HG03135 (cell line): ENCODE data around the gene NR5A1.

ENCODE experiments used
- ATAC-seq: cut with Tn5 transposase; IDR thresholded peaks from one replicate; pipeline ENCODE4 v1.9.1; 2021; ENCODE audit warnings: mild to moderate bottlenecking, moderate library complexity; ENCODE audit not compliant: unreplicated experiment

The NR5A1 gene

GRCh38 chr9:124485201-124485600 lies 22.0 kb downstream of the NR5A1 start:
- ATAC-seq, result no peak

DNA sequence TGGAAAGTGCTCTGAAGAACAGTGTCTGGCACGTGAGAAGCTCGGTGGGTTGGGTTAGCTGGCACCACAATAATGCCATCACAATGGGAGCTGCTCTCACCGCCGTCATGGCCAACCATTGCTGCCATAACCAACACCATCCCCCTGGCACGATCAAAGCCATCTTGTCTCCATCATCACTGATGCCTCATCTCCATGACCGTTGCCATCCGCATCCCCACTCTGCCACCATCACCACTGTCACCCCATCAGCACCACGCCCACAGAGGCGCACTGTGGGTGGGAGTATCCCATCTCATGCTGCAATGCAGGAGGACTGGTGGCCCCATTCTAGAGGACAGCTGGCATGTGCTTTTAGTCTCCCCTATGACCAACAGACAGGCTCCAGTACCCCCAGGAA lies 23.7 kb downstream of the NR5A1 start:
- ATAC-seq, result no peak

GRCh38 chr9:124482431-124483031 lies 24.7 kb downstream of the NR5A1 start:
- no peak for ATAC-seq

GRCh38 chr9:124481115-124481514 lies 26.1 kb downstream of the NR5A1 start:
- no peak for ATAC-seq

GRCh38 chr9:124480621-124480981 lies 26.6 kb downstream of the NR5A1 start:
- no peak for ATAC-seq

DNA sequence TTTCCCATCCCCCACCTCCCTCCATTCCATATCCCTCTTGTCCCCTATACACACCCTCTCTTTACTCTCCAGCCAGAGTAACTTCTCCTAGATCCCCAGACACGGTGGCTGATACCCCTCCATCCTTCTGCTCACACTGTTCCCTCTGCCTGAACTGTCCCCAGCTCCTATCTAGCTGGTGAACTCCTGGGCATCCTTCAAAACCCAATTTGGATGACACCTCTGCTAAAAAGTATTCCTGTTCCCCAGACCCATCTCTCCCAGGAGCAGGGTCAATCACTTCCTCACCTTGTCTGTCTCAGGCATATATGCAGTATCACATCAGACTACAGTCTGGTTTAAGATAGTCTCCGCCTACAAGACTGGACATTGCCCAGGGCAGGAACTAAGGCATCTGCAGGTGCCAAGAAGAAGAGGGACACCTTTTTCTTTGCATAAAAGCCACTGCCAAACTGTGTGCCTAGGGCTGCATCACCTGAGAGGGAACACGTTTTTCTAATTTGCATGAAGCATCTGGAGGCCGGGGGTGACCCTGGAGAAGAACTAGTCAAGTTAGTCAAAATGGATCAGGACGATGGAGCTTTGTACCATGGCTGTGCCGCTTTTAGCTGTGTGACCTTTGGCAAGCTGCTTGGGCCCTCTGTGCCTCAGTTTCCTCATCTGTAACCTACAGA lies 27.1 kb downstream of the NR5A1 start:
- no peak for ATAC-seq

GRCh38 chr9:124479371-124479770 lies 27.8 kb downstream of the NR5A1 start:
- ATAC-seq, result no peak

GRCh38 chr9:124478354-124478753 lies 28.8 kb downstream of the NR5A1 start:
- no peak for ATAC-seq

DNA sequence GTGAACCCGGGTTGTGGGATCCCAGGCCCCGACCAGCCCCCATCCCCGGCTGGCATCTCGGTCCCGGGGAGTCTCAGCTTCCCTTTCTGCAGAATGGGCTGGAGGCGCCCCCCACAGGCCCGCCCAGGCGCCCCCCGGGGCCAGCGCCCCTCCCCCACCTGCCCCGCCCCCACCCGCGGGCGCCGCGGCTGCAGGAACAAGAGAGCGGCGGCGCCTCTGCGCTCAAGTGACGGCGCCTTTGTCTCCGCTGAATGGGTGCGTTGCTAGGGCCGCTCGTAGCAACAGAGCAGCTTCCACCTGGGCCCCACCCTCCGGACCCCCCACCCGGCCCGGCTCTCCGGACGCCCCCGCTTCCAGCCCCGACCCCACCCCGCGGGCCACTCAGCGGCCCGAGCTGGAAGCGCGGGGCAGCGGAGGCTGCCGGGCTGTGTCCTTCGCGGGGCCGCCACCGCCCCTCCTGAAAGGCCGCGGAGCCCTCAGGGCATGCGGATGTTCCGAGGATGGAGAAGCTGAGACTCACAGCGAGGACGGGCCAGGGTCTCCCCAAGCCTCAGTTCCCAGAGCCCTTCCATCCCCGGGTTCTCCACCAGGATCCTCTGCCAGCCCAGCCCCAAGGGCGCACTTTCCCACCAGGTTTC lies 29.4 kb downstream of the NR5A1 start:
- ATAC-seq, result no peak

DNA sequence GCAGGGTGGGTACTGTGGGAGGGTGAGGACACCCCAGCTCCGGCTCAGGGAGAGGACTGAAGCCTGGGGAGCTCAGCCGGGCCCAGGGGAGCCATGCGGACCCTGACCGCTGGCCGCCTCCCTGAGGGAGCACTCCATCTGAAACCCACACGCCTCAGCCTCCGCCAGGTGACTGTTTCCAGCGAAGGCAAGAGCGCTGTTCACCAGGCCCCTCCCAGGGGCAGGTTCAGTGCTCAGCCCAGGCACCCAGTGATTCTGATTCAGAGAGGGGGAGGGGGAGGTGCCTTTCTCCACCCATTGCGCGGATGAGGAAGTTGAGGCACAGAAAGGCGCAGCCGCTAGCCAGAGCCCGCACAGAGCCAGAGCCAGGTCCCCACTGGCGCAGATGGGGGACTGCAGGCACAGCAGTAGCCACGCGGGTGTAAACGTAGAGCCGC lies 30.0 kb downstream of the NR5A1 start:
- no peak for ATAC-seq

- no peak for ATAC-seq
These were observed 31.1 kb downstream of the NR5A1 start for GRCh38 chr9:124475868-124476690.

DNA sequence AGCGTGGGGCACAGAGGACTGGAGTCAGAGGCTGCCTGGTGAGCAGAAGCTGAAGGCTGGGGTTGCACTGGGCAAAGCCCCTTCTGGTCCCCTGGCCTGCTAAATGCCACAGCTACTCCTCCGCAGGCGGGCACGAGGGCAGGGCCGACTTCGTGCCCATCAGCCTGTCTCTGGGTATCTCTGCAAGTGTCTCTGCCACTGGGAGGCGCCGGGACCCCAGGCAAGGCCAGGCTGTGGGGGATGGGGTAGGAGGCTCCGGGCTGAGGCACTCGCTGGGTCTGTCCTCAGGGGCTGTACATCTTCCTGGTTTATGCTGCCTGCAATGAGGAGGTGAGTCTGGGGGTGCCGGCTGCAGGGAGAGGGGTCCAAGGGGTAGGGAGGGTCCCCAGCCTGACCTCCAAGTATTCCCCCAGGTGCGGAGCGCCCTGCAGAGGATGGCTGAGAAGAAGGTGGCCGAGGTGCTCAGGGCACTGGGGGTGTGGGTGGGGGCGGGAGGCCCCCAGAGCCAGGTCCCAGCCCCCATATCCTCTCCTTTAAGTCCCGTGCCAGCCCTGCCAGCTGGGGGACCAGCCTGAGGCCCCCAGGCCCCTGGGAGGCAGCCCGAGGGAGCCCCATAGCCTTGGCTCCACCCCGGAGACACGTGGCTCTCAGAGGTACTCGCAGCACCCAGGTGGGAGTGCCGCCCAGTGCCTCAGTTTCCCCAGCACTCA lies 31.9 kb downstream of the NR5A1 start:
- no peak for ATAC-seq

- no peak for ATAC-seq
These were observed 33.0 kb downstream of the NR5A1 start for GRCh38 chr9:124474151-124474550.

GRCh38 chr9:124473310-124473709 lies 33.9 kb downstream of the NR5A1 start:
- no peak for ATAC-seq

GRCh38 chr9:124472770-124473169 lies 34.4 kb downstream of the NR5A1 start:
- no peak for ATAC-seq

DNA sequence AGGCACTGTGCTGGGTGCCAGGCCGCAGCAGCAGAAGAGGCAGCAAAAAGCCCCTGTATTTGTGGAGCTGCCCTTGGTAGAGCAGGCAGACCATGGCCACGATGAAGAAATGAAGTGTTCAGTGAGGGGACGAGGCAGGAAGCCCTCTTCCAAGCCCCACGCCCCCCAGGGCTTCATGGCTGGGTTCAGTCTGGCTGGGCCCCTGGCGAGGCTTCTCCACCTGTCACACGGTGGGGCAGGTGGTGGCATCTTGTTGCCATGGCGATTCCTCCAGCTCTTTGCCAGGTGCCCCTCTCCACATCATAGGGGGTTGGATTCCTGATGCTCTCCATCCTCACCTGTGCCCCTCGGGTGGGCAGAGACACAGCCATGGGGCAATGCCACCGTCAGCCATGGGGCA lies 35.4 kb downstream of the NR5A1 start:
- no peak for ATAC-seq

DNA sequence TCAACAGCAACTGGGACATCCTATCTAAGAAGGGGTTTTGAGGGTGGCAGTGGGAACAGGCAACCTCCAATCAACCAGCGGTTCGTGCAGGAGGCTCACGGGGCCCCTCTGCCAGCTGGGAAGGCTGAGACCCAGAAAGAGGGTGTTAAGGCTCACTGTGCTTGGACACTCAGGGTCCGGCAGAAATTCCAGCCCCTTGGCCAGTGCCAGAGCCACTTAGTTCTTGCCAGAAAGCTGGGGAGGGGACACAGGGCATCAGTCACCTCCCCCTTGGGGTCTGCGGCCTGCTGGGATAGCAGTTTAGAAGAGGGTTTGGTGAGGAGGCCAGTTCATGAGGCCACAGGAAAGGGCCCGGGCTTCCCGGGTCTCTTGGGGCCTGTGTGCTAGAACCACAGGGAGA lies 36.5 kb downstream of the NR5A1 start:
- ATAC-seq, result no peak

DNA sequence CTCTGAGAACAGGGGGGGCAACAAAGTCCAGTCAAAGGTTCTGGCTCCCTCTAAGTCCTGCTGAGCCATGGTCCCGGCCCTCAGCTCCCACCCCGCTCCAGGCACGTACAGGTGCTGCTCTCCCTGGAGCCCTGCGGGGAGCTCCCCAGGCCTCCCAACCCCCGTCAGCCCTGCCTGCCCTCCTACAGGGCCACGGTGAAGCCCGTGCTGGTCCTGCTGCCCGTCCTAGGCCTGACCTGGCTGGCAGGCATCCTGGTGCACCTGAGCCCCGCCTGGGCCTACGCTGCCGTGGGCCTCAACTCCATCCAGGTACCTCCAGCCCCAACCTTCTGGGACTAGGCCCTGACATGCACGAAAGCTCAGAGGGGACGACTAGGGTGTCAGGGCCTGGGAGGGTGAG lies 36.9 kb downstream of the NR5A1 start:
- ATAC-seq, result no peak

DNA sequence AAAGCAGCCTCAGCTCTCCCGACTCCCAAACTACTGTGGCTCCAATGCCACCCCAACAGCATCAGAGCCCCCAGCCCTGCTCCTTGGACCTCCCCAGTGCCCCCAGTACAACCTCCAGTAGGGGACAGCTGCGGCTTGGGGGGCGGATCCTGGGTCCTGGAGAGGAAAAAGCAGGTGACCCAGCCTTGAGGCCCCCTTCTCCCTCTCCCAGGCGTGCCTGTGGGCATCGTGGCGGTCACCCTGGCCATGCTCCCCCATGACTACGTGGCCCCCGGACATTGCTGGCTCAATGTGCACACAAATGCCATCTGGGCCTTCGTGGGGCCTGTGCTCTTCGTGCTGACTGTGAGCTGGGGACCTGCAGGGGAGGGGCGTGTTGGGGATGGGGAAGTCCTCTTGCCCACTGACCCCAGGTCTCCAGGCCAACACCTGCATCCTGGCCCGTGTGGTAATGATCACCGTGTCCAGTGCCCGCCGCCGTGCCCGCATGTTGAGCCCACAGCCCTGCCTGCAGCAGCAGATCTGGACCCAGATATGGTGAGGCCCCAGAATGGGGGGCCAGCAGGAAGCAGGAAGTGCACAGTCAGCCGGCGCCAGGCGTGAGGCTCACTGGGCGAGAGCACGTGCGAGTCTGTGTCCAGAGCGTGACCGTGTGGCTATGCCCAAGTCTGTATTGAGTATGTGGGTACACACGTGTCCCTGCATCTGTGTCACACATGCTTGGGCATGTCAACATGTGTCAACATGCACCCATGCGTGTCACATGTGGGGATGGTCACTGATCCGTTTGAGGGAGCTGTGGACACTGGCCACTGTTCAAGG lies 38.0 kb downstream of the NR5A1 start:
- ATAC-seq, result no peak

- no peak for ATAC-seq
These were observed 39.0 kb downstream of the NR5A1 start for GRCh38 chr9:124468061-124468740.
